Left ventricle myocardium inferior (tissue), 1 donor: Measurements from ENCODE around the gene AIMP2. TPM values are rescaled to one million over a fixed set of nuclear protein-coding genes. Genes with fewer than 3 reads are reported as not detected.
A peak's percentile ranks its signal among the peaks of the same experiment; 100 is the strongest.
"Not testable (repeated sequence)": the region's sequence is repeated elsewhere in the genome, so short reads cannot be mapped to it uniquely, and the experiment has no call there.

ENCODE experiments used
- DNase-seq: peaks from one replicate; pipeline ENCODE4 v3.0.0-alpha.2; 2020
- H3K27ac ChIP-seq: fragments of 200-600 bp; replicated peaks from 2 replicates; pipeline ENCODE4 v1.8.0; 2021
- H3K27me3 ChIP-seq: fragments of 200-600 bp; 2 replicates; pipeline ENCODE4 v1.8.0; 2021; ENCODE audit warnings: low read depth
- H3K36me3 ChIP-seq: fragments of 200-600 bp; 2 replicates; pipeline ENCODE4 v1.8.0; 2021
- H3K4me1 ChIP-seq: fragments of 200-600 bp; 2 replicates; pipeline ENCODE4 v1.8.0; 2021
- H3K4me3 ChIP-seq: fragments of 200-600 bp; 2 replicates; pipeline ENCODE4 v1.8.0; 2021; ENCODE audit warnings: mild to moderate bottlenecking, moderate library complexity
- H3K9me3 ChIP-seq: fragments of 200-600 bp; replicated peaks from 2 replicates; pipeline ENCODE4 v1.8.0; 2021
- intact Hi-C: fragments of 100-400 bp; cut with micrococcal nuclease; formaldehyde crosslinking; loops from one replicate; pipeline ENCODE4 v1.11.0; 2022
- total RNA-seq: library from RNA; stranded (reverse); fragmentation: NEBNext Ultra II Directional; extraction: Animal tissue kit (Norgen Biotek cat#: 25700); gene quantifications from one replicate; pipeline ENCODE4 v1.2.1, GENCODE V29; 2021
- TF ChIP-seq, protein P1 (sequence below): fragments of 200-600 bp; IDR thresholded peaks from 2 replicates; pipeline ENCODE4 v1.8.0; 2021; ENCODE audit warnings: antibody characterized with exemption, mild to moderate bottlenecking, borderline replicate concordance
- donor health status: DM: no; HTN: yes; CAD: no; lungs with severe emphysema.

AIMP2 gene
- total RNA-seq, 1 donor from 2014 or later = 49.1 TPM

GRCh38 chr7:6007386-6007785, 1.7 kb upstream of the AIMP2 start:
- Histone ChIP-seq H3K4me1 (peaks cover 49% of the 10 kb centered on the region), H3K4me3 (no peak overlapping the region), H3K9me3 (no peaks in the 10 kb centered on the region), H3K27ac (no peak overlapping the region), H3K27me3 (no peaks in the 10 kb centered on the region), H3K36me3 (peaks cover 22% of the 10 kb centered on the region)
- TF ChIP-seq, protein P1, sequence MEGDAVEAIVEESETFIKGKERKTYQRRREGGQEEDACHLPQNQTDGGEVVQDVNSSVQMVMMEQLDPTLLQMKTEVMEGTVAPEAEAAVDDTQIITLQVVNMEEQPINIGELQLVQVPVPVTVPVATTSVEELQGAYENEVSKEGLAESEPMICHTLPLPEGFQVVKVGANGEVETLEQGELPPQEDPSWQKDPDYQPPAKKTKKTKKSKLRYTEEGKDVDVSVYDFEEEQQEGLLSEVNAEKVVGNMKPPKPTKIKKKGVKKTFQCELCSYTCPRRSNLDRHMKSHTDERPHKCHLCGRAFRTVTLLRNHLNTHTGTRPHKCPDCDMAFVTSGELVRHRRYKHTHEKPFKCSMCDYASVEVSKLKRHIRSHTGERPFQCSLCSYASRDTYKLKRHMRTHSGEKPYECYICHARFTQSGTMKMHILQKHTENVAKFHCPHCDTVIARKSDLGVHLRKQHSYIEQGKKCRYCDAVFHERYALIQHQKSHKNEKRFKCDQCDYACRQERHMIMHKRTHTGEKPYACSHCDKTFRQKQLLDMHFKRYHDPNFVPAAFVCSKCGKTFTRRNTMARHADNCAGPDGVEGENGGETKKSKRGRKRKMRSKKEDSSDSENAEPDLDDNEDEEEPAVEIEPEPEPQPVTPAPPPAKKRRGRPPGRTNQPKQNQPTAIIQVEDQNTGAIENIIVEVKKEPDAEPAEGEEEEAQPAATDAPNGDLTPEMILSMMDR = no peak
- no peak for DNase-seq
- intact Hi-C loops = no loop called here

DNA sequence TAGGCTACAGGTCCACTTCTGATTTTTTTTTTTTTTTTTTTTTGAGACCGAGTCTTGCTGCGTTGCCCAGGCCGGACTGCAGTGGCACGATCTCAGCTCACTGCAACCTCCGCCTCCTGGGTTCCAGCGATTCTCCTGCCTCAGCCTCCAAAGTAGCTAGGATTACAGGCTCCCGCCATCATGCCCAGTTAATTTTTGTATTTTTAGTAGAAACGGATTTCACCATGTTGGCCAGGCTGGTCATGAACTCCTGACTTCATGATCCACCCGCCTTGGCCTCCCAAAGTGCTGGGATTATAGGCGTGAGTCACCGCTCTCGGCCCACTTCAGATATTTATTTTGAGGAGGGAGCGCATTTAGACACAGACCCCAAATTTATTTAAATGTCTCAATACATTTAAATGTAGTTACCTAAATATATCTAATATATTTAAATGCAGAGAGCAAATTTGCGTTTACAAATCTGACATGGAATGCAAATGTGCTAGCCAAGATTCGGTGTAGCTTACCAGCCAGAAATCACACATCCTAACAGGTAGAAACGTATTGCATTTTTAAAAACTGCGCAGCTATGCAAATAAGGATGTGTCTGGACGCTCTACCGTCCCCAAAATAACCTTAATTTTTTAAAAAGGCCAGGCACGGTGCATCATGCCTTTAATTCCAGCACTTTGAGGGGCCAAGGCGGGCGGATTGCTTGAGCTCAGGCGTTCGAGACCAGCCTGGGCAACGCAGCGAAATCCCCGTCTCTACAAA, 1.1 kb upstream of the AIMP2 start:
- H3K27ac ChIP-seq = peak overlapping the region; percentile 99
- H3K9me3 ChIP-seq, H3K27me3 ChIP-seq, DNase-seq, intact Hi-C loops: not testable (repeated sequence)
- peak overlapping the region; percentile 83 for H3K4me3 ChIP-seq
- H3K4me1 ChIP-seq = peaks cover 55% of the 10 kb centered on the region
- H3K36me3 ChIP-seq = peaks cover 16% of the 10 kb centered on the region

DNA sequence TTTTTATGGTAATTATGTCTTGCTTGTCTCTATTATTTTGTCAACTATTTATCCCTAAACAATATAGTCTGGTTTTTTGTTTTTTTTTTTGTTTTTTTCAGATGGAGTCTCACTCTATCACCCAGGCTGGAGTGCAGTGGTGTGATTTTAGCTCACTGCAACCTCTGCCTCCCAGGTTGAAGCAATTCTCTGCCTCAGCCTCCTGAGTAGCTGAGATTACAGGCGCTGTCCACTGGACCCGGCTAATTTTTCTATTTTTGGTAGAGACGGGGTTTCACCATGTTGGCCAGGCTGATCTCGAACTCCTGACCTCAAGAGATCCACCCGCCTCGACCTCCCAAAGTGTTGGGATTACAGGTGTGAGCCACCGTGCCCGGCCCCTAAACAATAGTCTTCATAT, 1.3 kb downstream of the AIMP2 start:
- DNase-seq, H3K9me3 ChIP-seq, intact Hi-C loops, H3K27me3 ChIP-seq, H3K36me3 ChIP-seq: not testable (repeated sequence)
- Histone ChIP-seq H3K27ac (peak overlapping the region; percentile 99), H3K4me1 (peaks cover 71% of the 10 kb centered on the region), H3K4me3 (peak overlapping the region; percentile 83)

- peaks cover 82% of the 10 kb centered on the region for H3K4me1 ChIP-seq
- H3K36me3 ChIP-seq = peaks cover 19% of the 10 kb centered on the region
- intact Hi-C loops = no loop called here
- no peaks in the 10 kb centered on the region for H3K9me3 ChIP-seq
- no peaks in the 10 kb centered on the region for H3K27me3 ChIP-seq
- TF ChIP-seq, protein P1 = no peak
- peak overlapping the region; percentile 99 for H3K27ac ChIP-seq
- no peak overlapping the region for H3K4me3 ChIP-seq
- no peak for DNase-seq
These were observed 2.5 kb downstream of the AIMP2 start for GRCh38 chr7:6011541-6011940.

- intact Hi-C loops = no loop called here
- Histone ChIP-seq H3K9me3 (no peaks in the 10 kb centered on the region), H3K4me3 (no peak overlapping the region), H3K36me3 (peaks cover 29% of the 10 kb centered on the region), H3K27ac (peak overlapping the region; percentile 99), H3K27me3 (no peaks in the 10 kb centered on the region), H3K4me1 (peaks cover 78% of the 10 kb centered on the region)
- DNase-seq = no peak
- TF ChIP-seq, protein P1 = no peak
These were observed 3.5 kb downstream of the AIMP2 start for GRCh38 chr7:6012355-6013104.

DNA sequence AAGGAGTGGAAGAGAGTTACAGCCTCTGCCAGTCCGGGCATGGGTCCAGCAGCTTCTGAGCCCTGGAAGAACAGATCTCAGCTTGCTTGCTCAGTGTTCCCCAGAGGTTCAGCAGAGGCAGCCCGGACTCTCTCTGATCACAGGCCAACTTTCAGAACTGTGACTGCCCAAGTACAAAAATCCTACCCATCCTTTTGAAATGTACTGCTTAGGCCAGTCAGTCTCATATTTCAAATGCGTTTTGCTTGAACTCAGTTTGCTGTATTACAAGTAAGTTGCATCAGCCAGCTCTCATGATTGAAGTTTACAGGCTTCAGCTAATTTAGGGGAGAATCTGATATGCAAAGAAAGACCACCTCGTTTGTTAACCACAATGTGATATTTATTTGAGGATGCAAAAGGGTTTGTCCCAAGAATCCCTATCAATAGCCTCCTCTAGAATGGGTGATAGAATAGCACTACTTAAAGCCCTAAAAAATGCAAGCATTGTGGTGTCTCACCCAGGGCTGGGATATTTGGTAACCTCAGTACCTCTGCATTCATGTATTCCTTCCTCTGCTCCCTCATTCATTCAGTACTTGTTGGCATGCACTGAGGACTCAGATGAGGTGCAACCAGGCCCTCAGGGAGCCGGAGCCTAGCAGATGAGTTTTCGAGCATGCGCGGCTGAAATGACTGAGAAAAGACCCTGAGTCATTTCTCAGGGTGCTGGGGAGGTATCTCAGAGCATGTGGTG, 7.0 kb downstream of the AIMP2 start:
- Histone ChIP-seq H3K4me3 (no peak overlapping the region), H3K27ac (peak overlapping the region; percentile 70), H3K4me1 (peaks cover 46% of the 10 kb centered on the region), H3K9me3 (no peaks in the 10 kb centered on the region), H3K36me3 (peaks cover 64% of the 10 kb centered on the region), H3K27me3 (no peaks in the 10 kb centered on the region)
- TF ChIP-seq, protein P1 = no peak
- intact Hi-C loops = no loop called here
- peak; percentile 74 for DNase-seq
